Thyroid gland (tissue), 4 donors: ENCODE measurements around the gene YIPF7. TPM values are rescaled to one million over a fixed set of nuclear protein-coding genes. Genes with fewer than 3 reads are reported as not detected.

Source experiments
- DNase-seq, 2 donors: peaks; one replicate each; pipeline ENCODE4 v3.0.0-alpha.2; 2019
- H3K27ac ChIP-seq, 3 donors: fragments of 200-600 bp; sonication (generic); 1 replicate in 2 of 3; 2 replicates in 1 of 3; pipeline ENCODE4 v1.5.1; 2016 to 2019; ENCODE audit warnings: mild to moderate bottlenecking in 1 of 3, moderate library complexity in 1 of 3
- H3K27me3 ChIP-seq: fragments of 200-600 bp; sonication (generic); one replicate; pipeline ENCODE4 v1.5.1; 2019
- H3K36me3 ChIP-seq, 2 donors: fragments of 200-600 bp; sonication (generic); one replicate each; pipeline ENCODE4 v1.5.1; 2016 to 2019
- H3K4me1 ChIP-seq, 2 donors: fragments of 200-600 bp; sonication (generic); one replicate each; pipeline ENCODE4 v1.5.1; 2017 to 2019
- H3K4me3 ChIP-seq, 3 donors: fragments of 200-600 bp; sonication (generic); replicated peaks in 1 of 3; 1 replicate in 2 of 3; 2 replicates in 1 of 3; pipeline ENCODE4 v1.5.1; 2016; ENCODE audit warnings: mild to moderate bottlenecking in 1 of 3
- H3K9me3 ChIP-seq: fragments of 200-600 bp; sonication (generic); one replicate; pipeline ENCODE4 v1.5.1; 2017
- CTCF ChIP-seq, 6 experiments: fragments of 200-600 bp in 3 of 6; fragments of 450-650 bp in 3 of 6; sonication (generic) in 3 of 6; IDR thresholded peaks; one replicate each; pipeline ENCODE4 v1.5.1; 2016 to 2019; ENCODE audit warnings: antibody characterized with exemption in 6 of 6, mild to moderate bottlenecking in 2 of 6, inconsistent platforms in 1 of 6, moderate library complexity in 1 of 6
- POLR2A ChIP-seq, 2 donors: fragments of 450-650 bp; IDR thresholded peaks; one replicate each; pipeline ENCODE4 v1.6.1; 2017; ENCODE audit warnings: antibody characterized with exemption in 2 of 2, mild to moderate bottlenecking in 2 of 2, moderate library complexity in 1 of 2
- WGBS, 2 donors: methylation state at CpG; one replicate each; pipeline ENCODE4 v1.1.5; 2017; 5-methylcytosine and 5-hydroxymethylcytosine counted together
- intact Hi-C: fragments of 100-400 bp; cut with DNase I; formaldehyde crosslinking; loops from one replicate; pipeline ENCODE4 v1.15.1; 2023
- total RNA-seq, 4 donors: library from RNA; depleted of rRNA; stranded (reverse); fragments of >200 nt; gene quantifications; one replicate each; pipeline ENCODE4 v1.2.3, GENCODE V29; 2016

Gene YIPF7
- total RNA-seq, 4 donors from 2014 or later = not detected

- Histone ChIP-seq H3K27ac (no peak overlapping the region), H3K9me3 (no peaks in the 10 kb centered on the region), H3K27me3 (no peaks in the 10 kb centered on the region), H3K4me3 (no peak overlapping the region), H3K4me1 (no peaks in the 10 kb centered on the region), H3K36me3 (no peaks in the 10 kb centered on the region)
- no peak for DNase-seq
- WGBS, 2 donors = 65 to 73% methylated on average over 4 of the region's 4 CpGs
- intact Hi-C loops = no loop called here
- TF ChIP-seq POLR2A (IDR thresholded peaks at IDR 0.05) = no peak
- TF ChIP-seq CTCF (IDR thresholded peaks at IDR 0.05) = no peak
Measured at GRCh38 chr4:44632089-44632488, 19.3 kb downstream of the YIPF7 start.

- no peaks in the 10 kb centered on the region for H3K36me3 ChIP-seq
- intact Hi-C loops = no loop called here
- H3K9me3 ChIP-seq = no peaks in the 10 kb centered on the region
- peak; percentile 14 to 24 for DNase-seq
- TF ChIP-seq POLR2A (IDR thresholded peaks at IDR 0.05) = no peak
- TF ChIP-seq CTCF (IDR thresholded peaks at IDR 0.05) = peak; percentile 25 to 67 (median 49)
- no peaks in the 10 kb centered on the region for H3K4me1 ChIP-seq
- 1 to 3% methylated on average over 2 of the region's 2 CpGs for WGBS, 2 donors
- H3K4me3 ChIP-seq = no peak overlapping the region
- H3K27me3 ChIP-seq = no peaks in the 10 kb centered on the region
- no peak overlapping the region for H3K27ac ChIP-seq
Measured at GRCh38 chr4:44629280-44629866, 22.1 kb downstream of the YIPF7 start.

GRCh38 chr4:44623676-44624075 lies 27.7 kb downstream of the YIPF7 start:
- TF ChIP-seq POLR2A (IDR thresholded peaks at IDR 0.05) (no peak), CTCF (IDR thresholded peaks at IDR 0.05) (no peak)
- 56 to 65% methylated on average over 1 of the region's 1 CpG for WGBS, 2 donors
- Histone ChIP-seq H3K4me3 (no peak overlapping the region), H3K9me3 (no peaks in the 10 kb centered on the region), H3K27ac (no peak overlapping the region), H3K27me3 (no peaks in the 10 kb centered on the region), H3K4me1 (no peaks in the 10 kb centered on the region), H3K36me3 (no peaks in the 10 kb centered on the region)
- intact Hi-C loops = no loop called here
- no peak for DNase-seq

- 89 to 91% methylated on average over 1 of the region's 1 CpG for WGBS, 2 donors
- intact Hi-C loops = no loop called here
- Histone ChIP-seq H3K36me3 (no peaks in the 10 kb centered on the region), H3K27me3 (no peaks in the 10 kb centered on the region), H3K4me1 (no peaks in the 10 kb centered on the region), H3K4me3 (no peak overlapping the region), H3K9me3 (no peaks in the 10 kb centered on the region), H3K27ac (no peak overlapping the region)
- no peak for DNase-seq
- TF ChIP-seq CTCF (IDR thresholded peaks at IDR 0.05) (no peak), POLR2A (IDR thresholded peaks at IDR 0.05) (no peak)
Measured at GRCh38 chr4:44616621-44617020, 34.8 kb downstream of the YIPF7 start.

- Histone ChIP-seq H3K27ac (no peak overlapping the region), H3K9me3 (no peaks in the 10 kb centered on the region), H3K36me3 (no peaks in the 10 kb centered on the region), H3K27me3 (no peaks in the 10 kb centered on the region), H3K4me3 (no peak overlapping the region), H3K4me1 (no peaks in the 10 kb centered on the region)
- intact Hi-C loops = no loop called here
- no peak for DNase-seq
- WGBS, 2 donors = 82 to 97% methylated on average over 3 of the region's 3 CpGs
- TF ChIP-seq POLR2A (IDR thresholded peaks at IDR 0.05) (no peak), CTCF (IDR thresholded peaks at IDR 0.05) (no peak)
Measured at GRCh38 chr4:44583393-44583792, 68.0 kb downstream of the YIPF7 start.
